ENCODE results near the gene FARSB. TPM values are rescaled to one million over a fixed set of nuclear protein-coding genes. Genes with fewer than 3 reads are reported as not detected.

FARSB gene
- total RNA-seq, 4 donors from 2014 or later: 9.4 to 24.1 (median 16.2) TPM

GRCh38 chr2:222523783-222524544 lies 131.9 kb downstream of the FARSB start:
- Histone ChIP-seq H3K4me1 (no peaks in the 10 kb centered on the region), H3K27ac (no peak overlapping the region), H3K9me3 (no peaks in the 10 kb centered on the region), H3K4me3 (no peak overlapping the region), H3K36me3 (no peaks in the 10 kb centered on the region), H3K27me3 (no peaks in the 10 kb centered on the region)
- DNase-seq: no peak
- TF ChIP-seq CTCF (IDR thresholded peaks at IDR 0.05) (no peak), POLR2A (IDR thresholded peaks at IDR 0.05) (no peak)
- intact Hi-C loops (cut with DNase I; ENCODE audit: low total_unique reads): no loop called here

GRCh38 chr2:222522082-222522481 lies 133.8 kb downstream of the FARSB start:
- no peak for TF ChIP-seq POLR2A (IDR thresholded peaks at IDR 0.05)
- no peak for TF ChIP-seq CTCF (IDR thresholded peaks at IDR 0.05)
- Histone ChIP-seq H3K4me3 (no peak overlapping the region), H3K4me1 (no peaks in the 10 kb centered on the region), H3K36me3 (no peaks in the 10 kb centered on the region), H3K27ac (no peak overlapping the region), H3K27me3 (no peaks in the 10 kb centered on the region), H3K9me3 (no peaks in the 10 kb centered on the region)
- intact Hi-C loops (cut with DNase I; ENCODE audit: low total_unique reads): no loop called here
- no peak for DNase-seq

GRCh38 chr2:222521099-222521498 lies 134.8 kb downstream of the FARSB start:
- no peak for TF ChIP-seq POLR2A (IDR thresholded peaks at IDR 0.05)
- H3K36me3 ChIP-seq: no peaks in the 10 kb centered on the region
- H3K27ac ChIP-seq: no peak overlapping the region
- no peaks in the 10 kb centered on the region for H3K27me3 ChIP-seq
- no peak for DNase-seq
- H3K4me1 ChIP-seq: no peaks in the 10 kb centered on the region
- no peak overlapping the region for H3K4me3 ChIP-seq
- no peaks in the 10 kb centered on the region for H3K9me3 ChIP-seq
- intact Hi-C loops (cut with DNase I; ENCODE audit: low total_unique reads): no loop called here

Other genes starting within 250 kb of the FARSB start
- 1 to 10 TPM in 2 of 4 donors, under 1 TPM in 1, not detected in 1; under 0.01 to 8.6 (median 4.2) TPM for gene SGPP2, start 231.5 kb downstream of the FARSB start, total RNA-seq
- gene MOGAT1, start 15.6 kb upstream of the FARSB start, total RNA-seq: not detected
- gene ACSL3, start 204.9 kb upstream of the FARSB start, total RNA-seq: 100 to 1,000 TPM in 1 of 4 donors, 10 to 100 TPM in 3; 39.7 to 101 (median 61.2) TPM

All from uterus (tissue), 4 donors.